GM23338 (cell line): ENCODE data around the gene MBNL1. TPM values are rescaled to one million over a fixed set of nuclear protein-coding genes. Genes with fewer than 3 reads are reported as not detected.

Experiments
- ATAC-seq: fragments of 200-7000 bp; cut with Tn5 transposase; 3 replicates; pipeline ENCODE4 v1.9.1; 2020
- DNase-seq: peaks from one replicate; pipeline ENCODE4 v3.0.0-alpha.2; 2015; ENCODE audit warnings: low spot score
- H2AFZ ChIP-seq: fragments of 200-600 bp; sonication (generic); 2 replicates; pipeline ENCODE4 v1.8.0; 2016; ENCODE audit warnings: antibody characterized with exemption, mild to moderate bottlenecking, moderate library complexity
- H3F3A ChIP-seq: fragments of 200-600 bp; sonication (generic); replicated peaks from 2 replicates; pipeline ENCODE4 v1.8.0; 2017; ENCODE audit warnings: antibody characterized with exemption, mixed run types, low read depth
- H3K27ac ChIP-seq: fragments of 200-600 bp; sonication (generic); 2 replicates; pipeline ENCODE4 v1.6.1; 2016; ENCODE audit warnings: low read depth
- H3K27me3 ChIP-seq: fragments of 200-600 bp; sonication (generic); 2 replicates; pipeline ENCODE4 v1.8.0; 2016; ENCODE audit warnings: mild to moderate bottlenecking, mixed run types, moderate library complexity; ENCODE audit not compliant: insufficient read depth
- H3K36me3 ChIP-seq: fragments of 200-600 bp; sonication (generic); 2 replicates; pipeline ENCODE4 v1.8.0; 2016; ENCODE audit warnings: mild to moderate bottlenecking; ENCODE audit not compliant: insufficient read depth
- H3K4me1 ChIP-seq: fragments of 200-600 bp; sonication (generic); 2 replicates; pipeline ENCODE4 v1.8.0; 2016; ENCODE audit warnings: mild to moderate bottlenecking, moderate library complexity; ENCODE audit not compliant: insufficient read depth
- H3K4me2 ChIP-seq: fragments of 200-600 bp; sonication (generic); 2 replicates; pipeline ENCODE4 v1.7.1; 2017; ENCODE audit warnings: mixed run types
- H3K4me3 ChIP-seq: fragments of 200-600 bp; sonication (generic); 2 replicates; pipeline ENCODE4 v1.6.1; 2016; ENCODE audit warnings: mixed run types
- H3K79me2 ChIP-seq: fragments of 200-600 bp; sonication (generic); replicated peaks from 2 replicates; pipeline ENCODE4 v1.8.0; 2017; ENCODE audit warnings: mild to moderate bottlenecking; ENCODE audit not compliant: insufficient read depth
- H3K9me2 ChIP-seq: fragments of 200-600 bp; sonication (generic); 2 replicates; pipeline ENCODE4 v1.8.0; 2017; ENCODE audit not compliant: insufficient read depth
- H4K20me1 ChIP-seq: fragments of 200-600 bp; sonication (generic); replicated peaks from 2 replicates; pipeline ENCODE4 v1.8.0; 2017; ENCODE audit warnings: mild to moderate bottlenecking; ENCODE audit not compliant: insufficient read depth
- H3K27ac Mint-ChIP-seq: 2 replicates; pipeline ENCODE4 v1.8.0; 2020; ENCODE audit warnings: inconsistent platforms, mild to moderate bottlenecking, moderate library complexity, mixed read lengths
- H3K27me3 Mint-ChIP-seq: 3 replicates; pipeline ENCODE4 v1.8.0; 2022; ENCODE audit warnings: low read depth, mild to moderate bottlenecking, moderate library complexity, mixed read lengths, inconsistent platforms; ENCODE audit not compliant: insufficient read depth, poor library complexity
- H3K36me3 Mint-ChIP-seq: 3 replicates; pipeline ENCODE4 v1.8.0; 2021; ENCODE audit warnings: low read depth, mild to moderate bottlenecking, inconsistent platforms, moderate library complexity, mixed read lengths
- H3K4me1 Mint-ChIP-seq: 3 replicates; pipeline ENCODE4 v1.8.0; 2020; ENCODE audit warnings: mild to moderate bottlenecking, inconsistent platforms, mixed read lengths
- H3K4me3 Mint-ChIP-seq: 3 replicates; pipeline ENCODE4 v1.8.0; 2021; ENCODE audit warnings: moderate library complexity, mild to moderate bottlenecking, inconsistent platforms, mixed read lengths
- H3K9me3 Mint-ChIP-seq: 3 replicates; pipeline ENCODE4 v1.8.0; 2020; ENCODE audit warnings: moderate library complexity, mild to moderate bottlenecking, inconsistent platforms, mixed read lengths
- ETS1 ChIP-seq: IDR thresholded peaks from 2 replicates; pipeline ENCODE4 v1.6.1; 2016; ENCODE audit warnings: antibody characterized with exemption
- EZH2 ChIP-seq: fragments of 200-600 bp; sonication (generic); IDR thresholded peaks from one replicate; pipeline ENCODE4 v1.8.0; 2017; ENCODE audit warnings: antibody characterized with exemption, mild to moderate bottlenecking, low read depth; ENCODE audit not compliant: unreplicated experiment
- JUNB ChIP-seq: IDR thresholded peaks from one replicate; pipeline ENCODE4 v1.6.1; 2016; ENCODE audit warnings: antibody characterized with exemption; ENCODE audit not compliant: unreplicated experiment
- POLR2AphosphoS5 ChIP-seq: IDR thresholded peaks from 2 replicates; pipeline ENCODE4 v1.6.1; 2016; ENCODE audit warnings: antibody characterized with exemption, low read depth
- STAT1 ChIP-seq: IDR thresholded peaks from one replicate; pipeline ENCODE4 v1.6.1; 2016; ENCODE audit warnings: antibody characterized with exemption; ENCODE audit not compliant: unreplicated experiment
- ZNF114 ChIP-seq: fragments of 250-450 bp; sonication (Bioruptor Pico); IDR thresholded peaks from 2 replicates; pipeline ENCODE4 v1.5.0; 2020; ENCODE audit warnings: mild to moderate bottlenecking, moderate library complexity
- ZNF331 ChIP-seq: fragments of 250-450 bp; sonication (Bioruptor Pico); IDR thresholded peaks from 2 replicates; pipeline ENCODE4 v1.5.0; 2020; ENCODE audit warnings: low read depth, mild to moderate bottlenecking, moderate library complexity
- ZNF462 ChIP-seq: fragments of 250-450 bp; sonication (Bioruptor Pico); IDR thresholded peaks from 2 replicates; pipeline ENCODE4 v1.5.0; 2020; ENCODE audit warnings: mild to moderate bottlenecking, moderate library complexity
- polyA plus RNA-seq: library from polyadenylated mRNA; unstranded; fragments of >200 nt; fragmentation: Nextera tagmentation; extraction: Ambion mirVana; gene quantifications from 2 replicates; pipeline ENCODE4 v1.2.1, GENCODE V29; 2016
- total RNA-seq: library from RNA; depleted of rRNA; stranded (reverse); fragments of >200 nt; shearing (Covaris generic); gene quantifications from 2 replicates; pipeline ENCODE4 v1.2.3, GENCODE V29; 2014
- TF ChIP-seq, protein P1 (sequence below), 2 experiments: fragments of 200-600 bp in 1 of 2; sonication (generic) in 1 of 2; conservative IDR thresholded peaks; 2 replicates each; pipeline versions ENCODE4 v1.5.1 to v1.6.1; 2016 to 2017; ENCODE audit warnings: antibody characterized with exemption in 2 of 2, low read depth in 2 of 2, mild to moderate bottlenecking in 2 of 2, moderate library complexity in 1 of 2

Gene MBNL1
- total and polyA plus RNA-seq, 2 experiments from 2014 or later, result 9.4 to 23.2 TPM

GRCh38 chr3:152389316-152389934, 120.7 kb downstream of the MBNL1 start:
- H3K36me3 Mint-ChIP-seq, result no peaks in the 10 kb centered on the region
- no peak overlapping the region for H3K4me3 Mint-ChIP-seq
- H3K27ac ChIP-seq, result no peak overlapping the region
- H2AFZ ChIP-seq, result no peak overlapping the region
- H3K27ac Mint-ChIP-seq, result no peak overlapping the region
- H3K79me2 ChIP-seq, result peaks cover 29% of the 10 kb centered on the region
- peaks cover 47% of the 10 kb centered on the region for H3K4me1 Mint-ChIP-seq
- no peaks in the 10 kb centered on the region for H3K9me3 Mint-ChIP-seq
- no peaks in the 10 kb centered on the region for H3K9me2 ChIP-seq
- H3F3A ChIP-seq, result no peaks in the 10 kb centered on the region
- peaks cover 53% of the 10 kb centered on the region for H3K4me1 ChIP-seq
- H3K4me3 ChIP-seq, result no peak overlapping the region
- TF ChIP-seq ZNF462 (CRISPR knock-in tag) (no peak), ETS1 (no peak), ZNF331 (CRISPR knock-in tag) (no peak), POLR2AphosphoS5 (no peak), ZNF114 (CRISPR knock-in tag) (no peak), JUNB (no peak), EZH2 (no peak), STAT1 (no peak)
- TF ChIP-seq, protein P1, sequence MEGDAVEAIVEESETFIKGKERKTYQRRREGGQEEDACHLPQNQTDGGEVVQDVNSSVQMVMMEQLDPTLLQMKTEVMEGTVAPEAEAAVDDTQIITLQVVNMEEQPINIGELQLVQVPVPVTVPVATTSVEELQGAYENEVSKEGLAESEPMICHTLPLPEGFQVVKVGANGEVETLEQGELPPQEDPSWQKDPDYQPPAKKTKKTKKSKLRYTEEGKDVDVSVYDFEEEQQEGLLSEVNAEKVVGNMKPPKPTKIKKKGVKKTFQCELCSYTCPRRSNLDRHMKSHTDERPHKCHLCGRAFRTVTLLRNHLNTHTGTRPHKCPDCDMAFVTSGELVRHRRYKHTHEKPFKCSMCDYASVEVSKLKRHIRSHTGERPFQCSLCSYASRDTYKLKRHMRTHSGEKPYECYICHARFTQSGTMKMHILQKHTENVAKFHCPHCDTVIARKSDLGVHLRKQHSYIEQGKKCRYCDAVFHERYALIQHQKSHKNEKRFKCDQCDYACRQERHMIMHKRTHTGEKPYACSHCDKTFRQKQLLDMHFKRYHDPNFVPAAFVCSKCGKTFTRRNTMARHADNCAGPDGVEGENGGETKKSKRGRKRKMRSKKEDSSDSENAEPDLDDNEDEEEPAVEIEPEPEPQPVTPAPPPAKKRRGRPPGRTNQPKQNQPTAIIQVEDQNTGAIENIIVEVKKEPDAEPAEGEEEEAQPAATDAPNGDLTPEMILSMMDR (conservative IDR thresholded peaks at IDR 0.05; ENCODE audit: low read depth in 2 of 2), result no peak
- H4K20me1 ChIP-seq, result no peaks in the 10 kb centered on the region
- no peaks in the 10 kb centered on the region for H3K36me3 ChIP-seq
- H3K27me3 Mint-ChIP-seq, result no peaks in the 10 kb centered on the region
- no peak overlapping the region for H3K4me2 ChIP-seq
- H3K27me3 ChIP-seq, result no peaks in the 10 kb centered on the region
- ATAC-seq (no peak), DNase-seq (no peak)
